Mucosa of stomach (tissue), 1 donor: ENCODE data around the gene LDLRAD4.

Experiments used
- H3K27me3 ChIP-seq: one replicate; pipeline ENCODE4 v1.7.0; 2013; ENCODE audit warnings: mild to moderate bottlenecking, low read length; ENCODE audit not compliant: control insufficient read depth, insufficient read depth
- H3K36me3 ChIP-seq: one replicate; pipeline ENCODE4 v1.7.0; 2013; ENCODE audit warnings: low read length; ENCODE audit not compliant: control insufficient read depth, insufficient read depth
- H3K4me1 ChIP-seq: one replicate; pipeline ENCODE4 v1.7.0; 2013; ENCODE audit warnings: mild to moderate bottlenecking, low read length; ENCODE audit not compliant: control insufficient read depth, insufficient read depth
- H3K4me3 ChIP-seq: one replicate; pipeline ENCODE4 v1.7.0; 2013; ENCODE audit warnings: low read length
- H3K9ac ChIP-seq: one replicate; pipeline ENCODE4 v1.7.0; 2013; ENCODE audit warnings: mild to moderate bottlenecking, low read length, moderate library complexity
- H3K9me3 ChIP-seq: one replicate; pipeline ENCODE4 v1.7.0; 2013; ENCODE audit warnings: mild to moderate bottlenecking, low read length, moderate library complexity; ENCODE audit not compliant: control insufficient read depth
- donor health status: Pancreatic carcinoma.

LDLRAD4 gene

DNA sequence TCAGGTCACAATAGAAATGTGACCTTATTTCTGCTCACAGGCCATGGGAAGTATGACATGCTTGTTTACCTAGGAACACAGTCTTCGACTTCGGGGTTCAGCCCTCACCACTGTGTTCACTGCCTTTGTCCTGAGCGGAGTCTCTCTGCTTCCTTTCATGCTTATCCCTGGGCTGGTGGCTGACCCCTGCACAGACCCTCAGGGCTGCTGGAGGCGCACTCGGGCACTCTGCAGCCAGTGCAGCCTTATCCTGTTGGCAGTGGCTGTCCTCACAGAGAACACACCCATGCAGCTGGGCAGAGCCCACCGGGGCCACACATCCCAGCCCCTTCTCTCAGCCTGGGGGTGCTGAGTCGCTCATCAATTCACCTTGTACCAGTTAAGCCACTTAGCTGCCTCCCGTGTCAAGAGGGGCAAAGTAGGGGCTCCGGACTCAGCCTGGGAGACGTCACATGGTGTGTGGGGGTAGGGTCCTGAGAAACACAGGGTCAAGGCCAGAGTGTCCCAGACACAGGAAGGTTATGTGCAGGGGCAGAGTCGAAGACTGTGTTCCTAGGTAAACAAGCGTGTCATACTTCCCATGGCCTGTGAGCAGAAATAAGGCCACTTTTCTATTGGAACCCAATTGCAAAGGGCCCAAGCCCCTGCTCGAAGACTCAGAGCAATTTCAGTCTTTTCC lies 400.3 kb downstream of the LDLRAD4 start:
- no peaks in the 10 kb centered on the region for H3K9me3 ChIP-seq
- H3K27me3 ChIP-seq: no peaks in the 10 kb centered on the region
- no peak overlapping the region for H3K9ac ChIP-seq
- no peak overlapping the region for H3K4me3 ChIP-seq
- H3K4me1 ChIP-seq: no peaks in the 10 kb centered on the region
- no peaks in the 10 kb centered on the region for H3K36me3 ChIP-seq

DNA sequence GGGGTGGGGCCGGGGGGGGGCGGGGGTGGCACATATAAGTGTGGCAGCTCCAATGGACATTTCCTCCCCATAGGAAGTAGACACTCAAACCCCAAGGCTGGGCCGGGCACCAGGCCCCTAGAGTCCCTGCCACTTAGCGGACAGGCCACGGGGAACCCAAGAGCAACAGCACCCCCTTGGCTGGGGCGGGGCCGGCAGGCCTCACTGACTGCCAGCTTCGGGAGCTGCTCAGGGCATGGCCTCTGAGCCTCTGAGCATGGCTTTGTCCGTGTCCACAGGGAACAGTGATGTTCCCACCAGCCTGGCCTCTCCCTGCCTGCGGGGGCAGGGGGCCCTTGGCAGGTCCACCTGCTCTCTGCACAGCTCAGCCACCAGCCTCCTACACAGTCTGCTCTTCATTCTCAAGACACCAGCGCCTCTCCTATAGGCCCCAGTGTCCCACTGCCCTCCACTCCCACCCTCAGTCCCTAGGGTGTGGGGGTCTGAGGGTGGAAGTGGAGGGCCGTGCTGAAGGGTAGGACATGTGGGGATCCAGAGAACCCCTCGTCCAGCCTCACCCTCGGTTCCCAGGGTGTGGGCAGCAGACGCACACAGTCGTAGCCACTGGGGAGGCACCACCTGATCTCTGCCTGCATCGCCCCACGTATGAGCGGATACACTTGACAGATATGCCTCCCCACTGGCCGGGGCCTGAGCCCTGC lies 401.1 kb downstream of the LDLRAD4 start:
- H3K4me3 ChIP-seq: no peak overlapping the region
- H3K9me3 ChIP-seq: no peaks in the 10 kb centered on the region
- H3K27me3 ChIP-seq: no peaks in the 10 kb centered on the region
- H3K9ac ChIP-seq: no peak overlapping the region
- H3K4me1 ChIP-seq: no peaks in the 10 kb centered on the region
- H3K36me3 ChIP-seq: no peaks in the 10 kb centered on the region

DNA sequence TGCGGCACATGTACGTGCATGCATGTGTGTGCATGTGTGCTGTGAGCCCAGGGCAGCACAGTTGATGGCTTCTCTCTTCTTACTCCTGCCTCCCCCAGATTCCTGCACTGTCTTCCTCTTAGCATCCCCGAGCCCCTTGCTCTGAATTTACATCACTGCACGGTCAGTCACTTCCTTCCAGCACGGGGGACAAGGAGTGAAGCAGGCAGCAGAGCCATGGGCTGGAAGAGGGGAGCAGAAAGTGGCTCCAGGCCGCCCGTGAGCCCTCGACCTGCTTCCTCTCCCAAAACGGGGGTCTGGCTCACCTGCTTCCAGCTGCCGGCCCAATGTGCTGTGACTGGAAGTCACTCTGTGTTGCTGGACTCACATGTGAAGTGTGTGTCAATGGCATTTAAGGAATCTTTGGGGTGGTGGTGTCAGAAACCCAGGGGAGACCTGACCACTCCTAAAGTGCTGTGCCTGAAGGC lies 401.7 kb downstream of the LDLRAD4 start:
- no peaks in the 10 kb centered on the region for H3K36me3 ChIP-seq
- H3K9me3 ChIP-seq: no peaks in the 10 kb centered on the region
- H3K9ac ChIP-seq: no peak overlapping the region
- H3K4me1 ChIP-seq: no peaks in the 10 kb centered on the region
- H3K27me3 ChIP-seq: no peaks in the 10 kb centered on the region
- H3K4me3 ChIP-seq: no peak overlapping the region

DNA sequence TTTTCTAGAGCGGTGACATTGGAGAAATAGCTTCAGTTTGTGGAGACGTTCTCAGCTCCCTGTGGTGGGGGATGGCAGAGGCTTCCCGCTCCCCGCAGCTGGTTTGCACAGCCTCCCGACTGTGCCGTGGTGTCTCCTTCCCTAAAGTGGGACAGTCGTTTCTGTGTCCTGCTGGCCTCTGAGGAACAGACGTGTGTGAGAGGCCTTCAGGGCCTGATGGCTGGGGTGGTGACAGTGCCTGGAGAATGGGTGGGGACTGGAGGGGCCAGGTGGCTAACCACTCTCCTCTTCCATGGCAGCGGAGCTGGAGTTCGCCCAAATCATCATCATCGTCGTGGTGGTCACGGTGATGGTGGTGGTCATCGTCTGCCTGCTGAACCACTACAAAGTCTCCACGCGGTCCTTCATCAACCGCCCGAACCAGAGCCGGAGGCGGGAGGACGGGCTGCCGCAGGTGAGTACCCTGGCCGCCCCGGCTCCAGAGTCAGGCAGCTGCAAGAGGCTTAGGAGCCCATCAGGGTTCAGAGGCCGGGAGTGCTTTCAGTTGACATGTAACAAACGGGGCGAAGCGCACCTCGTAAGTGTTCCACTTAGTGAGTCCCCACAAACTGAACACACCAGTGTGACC lies 402.4 kb downstream of the LDLRAD4 start:
- H3K9me3 ChIP-seq: no peaks in the 10 kb centered on the region
- H3K36me3 ChIP-seq: no peaks in the 10 kb centered on the region
- H3K4me3 ChIP-seq: no peak overlapping the region
- H3K9ac ChIP-seq: no peak overlapping the region
- H3K27me3 ChIP-seq: no peaks in the 10 kb centered on the region
- no peaks in the 10 kb centered on the region for H3K4me1 ChIP-seq

DNA sequence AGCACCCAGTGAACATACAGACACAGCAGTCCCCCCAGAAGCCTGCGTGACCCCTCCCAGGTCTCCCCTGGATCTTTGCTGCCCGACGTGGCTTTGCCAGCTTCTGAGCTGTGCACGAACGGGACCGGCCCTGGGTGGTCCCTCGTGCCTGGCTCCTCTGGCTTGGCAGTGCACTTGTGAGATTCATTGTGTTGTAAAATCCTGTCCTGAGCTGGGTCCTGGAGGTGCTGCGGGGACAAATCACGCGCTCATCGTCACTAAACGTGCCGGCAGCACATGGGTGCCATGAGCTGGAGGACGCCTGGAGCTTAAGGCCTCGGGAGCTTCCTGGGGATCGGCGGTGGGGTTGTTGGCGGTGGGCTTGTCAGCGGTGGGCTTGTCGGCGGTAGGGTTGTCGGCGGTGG lies 402.9 kb downstream of the LDLRAD4 start:
- no peaks in the 10 kb centered on the region for H3K27me3 ChIP-seq
- H3K9ac ChIP-seq: no peak overlapping the region
- H3K4me1 ChIP-seq: no peaks in the 10 kb centered on the region
- H3K36me3 ChIP-seq: no peaks in the 10 kb centered on the region
- H3K9me3 ChIP-seq: no peaks in the 10 kb centered on the region
- H3K4me3 ChIP-seq: no peak overlapping the region

DNA sequence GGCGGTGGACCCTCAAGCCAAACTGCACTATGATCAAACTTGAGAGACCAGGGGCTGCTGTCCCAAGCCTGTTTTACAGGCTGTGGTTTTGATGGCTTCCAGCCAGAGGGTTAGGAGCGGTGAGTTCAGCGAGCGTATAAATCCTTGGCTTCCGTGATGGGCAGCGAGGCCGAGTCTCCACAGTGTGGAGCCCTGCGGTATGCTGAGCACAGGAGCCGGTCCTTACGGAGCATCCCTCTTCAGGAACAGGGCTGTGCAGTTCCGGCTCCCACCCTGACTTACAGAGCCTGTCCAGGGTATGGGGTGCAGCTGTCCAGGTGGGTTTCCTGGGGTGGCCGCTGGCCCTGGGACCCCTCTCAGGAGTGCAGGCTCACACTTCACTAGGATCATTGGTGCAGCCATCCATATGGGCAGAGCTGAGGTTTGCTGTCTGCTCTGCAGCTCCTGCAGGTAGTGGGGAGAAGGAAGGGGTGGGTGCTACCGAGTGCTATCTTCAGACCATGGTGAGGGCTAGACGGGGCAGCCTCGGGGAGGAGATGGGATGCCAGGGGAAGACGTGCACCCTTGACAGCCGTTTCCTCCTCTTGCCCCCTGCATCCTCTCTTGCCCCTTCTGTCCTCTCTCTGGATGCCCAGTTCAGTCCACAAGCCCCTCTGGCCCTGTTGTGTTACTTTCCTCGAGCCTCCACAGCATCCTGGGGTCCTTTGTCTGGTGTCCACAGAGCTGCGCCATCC lies 403.5 kb downstream of the LDLRAD4 start:
- Histone ChIP-seq H3K9me3 (no peaks in the 10 kb centered on the region), H3K9ac (no peak overlapping the region), H3K27me3 (no peaks in the 10 kb centered on the region), H3K36me3 (no peaks in the 10 kb centered on the region), H3K4me1 (no peaks in the 10 kb centered on the region), H3K4me3 (no peak overlapping the region)

DNA sequence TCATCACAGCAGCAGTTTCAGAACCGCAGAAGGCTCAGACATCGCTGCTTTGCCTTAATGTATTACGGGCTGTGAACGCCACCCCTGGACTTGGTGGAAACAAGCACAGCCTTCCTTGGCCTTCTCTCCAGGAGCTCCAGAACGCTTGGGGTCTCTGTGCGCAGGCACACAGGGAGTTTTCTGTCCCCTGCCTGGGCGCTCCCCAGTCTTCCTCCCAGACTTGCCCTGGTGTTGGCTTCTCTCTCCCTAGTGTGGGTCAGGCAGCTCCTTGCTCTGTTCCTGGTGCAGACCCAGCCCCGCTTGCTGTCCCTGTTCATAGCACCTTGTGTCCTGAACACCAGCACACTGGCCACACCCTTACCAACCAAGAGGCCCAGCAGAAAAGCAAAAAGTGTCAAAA lies 404.2 kb downstream of the LDLRAD4 start:
- H3K4me3 ChIP-seq: no peak overlapping the region
- no peaks in the 10 kb centered on the region for H3K36me3 ChIP-seq
- H3K9ac ChIP-seq: no peak overlapping the region
- no peaks in the 10 kb centered on the region for H3K9me3 ChIP-seq
- H3K4me1 ChIP-seq: no peaks in the 10 kb centered on the region
- no peaks in the 10 kb centered on the region for H3K27me3 ChIP-seq

DNA sequence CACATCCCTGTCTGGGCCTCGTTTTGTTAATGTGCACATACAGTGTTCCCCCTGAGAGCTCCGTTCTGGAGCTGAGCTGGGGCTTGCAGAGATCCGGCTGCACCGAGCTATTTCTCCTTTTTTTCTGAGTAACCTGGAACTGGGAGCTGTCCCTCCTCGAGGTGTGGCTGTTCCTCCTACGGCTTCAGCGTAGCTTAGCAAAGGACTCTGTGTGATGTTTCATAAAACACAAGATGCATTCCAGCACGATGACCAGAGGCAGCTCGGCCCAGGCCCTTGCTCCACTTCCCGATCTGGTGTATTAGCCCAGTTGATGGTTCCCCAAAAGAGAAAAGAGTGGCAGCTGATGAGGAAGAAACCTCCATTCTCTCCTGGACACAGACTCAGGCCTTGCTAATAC lies 404.8 kb downstream of the LDLRAD4 start:
- no peak overlapping the region for H3K9ac ChIP-seq
- H3K36me3 ChIP-seq: no peaks in the 10 kb centered on the region
- H3K4me1 ChIP-seq: no peaks in the 10 kb centered on the region
- H3K9me3 ChIP-seq: no peaks in the 10 kb centered on the region
- no peak overlapping the region for H3K4me3 ChIP-seq
- no peaks in the 10 kb centered on the region for H3K27me3 ChIP-seq

DNA sequence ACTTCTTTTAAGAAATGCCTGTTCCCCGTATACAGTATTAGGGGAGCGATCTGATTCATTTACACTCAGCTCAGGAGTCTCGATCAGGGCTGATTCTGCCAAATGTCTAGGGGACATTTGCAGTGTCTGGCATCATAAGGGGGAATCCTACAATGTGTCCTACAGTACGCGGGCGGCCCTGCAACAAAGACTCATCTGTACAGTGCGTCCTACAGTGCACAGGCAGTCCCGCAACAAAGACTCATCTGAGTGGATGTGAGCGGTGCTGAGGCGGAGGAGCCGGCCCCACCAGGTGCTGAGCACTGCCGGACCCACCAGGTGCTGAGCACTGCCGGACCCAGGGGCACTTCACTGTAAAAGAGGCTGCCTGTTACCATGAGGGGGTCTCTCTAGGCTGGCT lies 405.3 kb downstream of the LDLRAD4 start:
- Histone ChIP-seq H3K9ac (no peak overlapping the region), H3K36me3 (no peaks in the 10 kb centered on the region), H3K4me3 (no peak overlapping the region)

DNA sequence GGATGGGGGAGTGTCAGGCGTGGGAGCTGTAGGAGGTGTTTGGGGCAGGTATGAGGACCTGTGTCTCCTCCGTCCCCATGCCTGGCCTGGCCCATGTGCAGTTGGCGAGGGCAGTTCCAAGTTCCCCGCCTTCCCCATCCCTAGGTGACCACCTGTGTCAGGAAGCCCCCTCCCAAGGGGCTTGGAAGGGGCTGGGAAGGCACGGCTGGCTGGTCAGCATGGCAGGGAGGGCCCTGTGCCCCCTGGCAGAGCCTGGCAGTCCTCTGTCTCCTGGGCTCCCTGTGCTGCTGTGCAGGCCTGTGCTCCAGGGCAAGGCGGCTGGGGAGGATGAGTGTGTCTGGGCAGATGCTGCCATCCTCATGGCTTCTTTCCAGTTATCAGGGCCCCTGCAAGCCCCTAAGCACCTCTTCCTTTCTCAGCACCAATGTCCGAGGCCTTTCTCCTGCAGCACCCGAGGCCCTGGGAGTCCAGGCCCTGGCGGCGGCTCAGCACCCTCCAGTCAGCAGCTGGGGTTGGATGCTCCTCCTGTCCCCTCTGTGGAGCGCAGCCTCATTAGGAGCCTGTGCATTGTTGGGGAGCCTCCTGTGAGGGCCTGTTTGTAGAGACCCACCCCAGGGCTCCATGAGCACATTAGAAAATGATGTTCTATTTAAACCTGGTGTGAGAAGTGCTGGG lies 406.1 kb downstream of the LDLRAD4 start:
- Histone ChIP-seq H3K9me3 (no peaks in the 10 kb centered on the region), H3K4me1 (no peaks in the 10 kb centered on the region), H3K9ac (no peak overlapping the region), H3K36me3 (no peaks in the 10 kb centered on the region), H3K4me3 (no peak overlapping the region), H3K27me3 (no peaks in the 10 kb centered on the region)

More for the DNA sequence above, 405.3 kb downstream of the LDLRAD4 start:
- H3K4me1 ChIP-seq: no peaks in the 10 kb centered on the region
- H3K27me3 ChIP-seq: no peaks in the 10 kb centered on the region
- H3K9me3 ChIP-seq: no peaks in the 10 kb centered on the region

DNA sequence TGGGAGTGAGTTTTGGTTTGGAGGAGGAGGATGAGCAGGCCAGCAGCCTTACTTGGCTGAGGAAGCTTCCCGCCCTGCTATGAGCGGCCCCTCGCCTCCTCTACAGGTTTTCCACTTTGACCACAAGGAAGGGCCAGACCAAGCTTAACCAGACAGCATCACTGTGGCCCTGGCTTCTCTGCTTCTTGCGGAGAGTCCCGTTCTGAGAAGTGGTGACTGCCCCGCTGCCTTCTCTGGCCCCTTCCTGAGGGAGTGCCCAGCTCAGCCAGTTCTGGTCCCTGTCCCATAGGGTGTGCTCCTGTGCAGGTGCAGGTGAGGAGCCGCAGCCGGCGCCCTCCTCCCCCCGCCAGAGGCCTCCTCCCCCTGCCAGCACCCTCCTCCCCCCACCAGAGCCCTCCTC lies 406.8 kb downstream of the LDLRAD4 start:
- Histone ChIP-seq H3K27me3 (no peaks in the 10 kb centered on the region), H3K9me3 (no peaks in the 10 kb centered on the region), H3K4me1 (no peaks in the 10 kb centered on the region), H3K4me3 (no peak overlapping the region), H3K9ac (no peak overlapping the region), H3K36me3 (no peaks in the 10 kb centered on the region)
